Spleen (tissue), 11 donors: Measurements from ENCODE around the gene UGT1A3. TPM values are rescaled to one million over a fixed set of nuclear protein-coding genes. Genes with fewer than 3 reads are reported as not detected.
"Not testable (repeated sequence)": the region's sequence is repeated elsewhere in the genome, so short reads cannot be mapped to it uniquely, and the experiment has no call there.

Experiments used
- DNase-seq: peaks from one replicate; pipeline ENCODE4 v3.0.0-alpha.2; 2020
- H3K27ac ChIP-seq, 8 donors: fragments of 200-600 bp; sonication (generic) in 7 of 8; 1 replicate in 4 of 8; 2 replicates in 4 of 8; pipeline versions ENCODE4 v1.5.0 to v1.8.0; 2016 to 2021; ENCODE audit warnings: inconsistent platforms in 4 of 8, mild to moderate bottlenecking in 4 of 8, moderate library complexity in 1 of 8
- H3K27me3 ChIP-seq, 7 donors: fragments of 200-600 bp; sonication (generic) in 6 of 7; replicated peaks in 1 of 7; 1 replicate in 4 of 7; 2 replicates in 3 of 7; pipeline versions ENCODE4 v1.5.0 to v1.8.0; 2016 to 2021; ENCODE audit warnings: inconsistent platforms in 3 of 7, mild to moderate bottlenecking in 1 of 7
- H3K36me3 ChIP-seq, 6 donors: fragments of 200-600 bp; sonication (generic) in 5 of 6; 1 replicate in 4 of 6; 2 replicates in 2 of 6; pipeline versions ENCODE4 v1.5.0 to v1.8.0; 2016 to 2021; ENCODE audit warnings: inconsistent platforms in 2 of 6
- H3K4me1 ChIP-seq, 6 donors: fragments of 200-600 bp; sonication (generic) in 5 of 6; 1 replicate in 3 of 6; 2 replicates in 3 of 6; pipeline versions ENCODE4 v1.5.0 to v1.8.0; 2016 to 2021; ENCODE audit warnings: inconsistent platforms in 3 of 6
- H3K4me3 ChIP-seq, 8 donors: fragments of 200-600 bp; sonication (generic) in 7 of 8; 1 replicate in 4 of 8; 2 replicates in 4 of 8; pipeline versions ENCODE4 v1.5.0 to v1.8.0; 2016 to 2021; ENCODE audit warnings: inconsistent platforms in 4 of 8, mild to moderate bottlenecking in 4 of 8, moderate library complexity in 2 of 8
- H3K9me3 ChIP-seq, 8 donors: fragments of 200-600 bp; sonication (generic) in 7 of 8; 1 replicate in 4 of 8; 2 replicates in 4 of 8; pipeline versions ENCODE4 v1.5.0 to v1.8.0; 2016 to 2021; ENCODE audit warnings: inconsistent platforms in 4 of 8
- POLR2A ChIP-seq, 3 donors: fragments of 450-650 bp; IDR thresholded peaks; one replicate each; pipeline ENCODE4 v1.5.1; 2017; ENCODE audit warnings: antibody characterized with exemption in 3 of 3, mild to moderate bottlenecking in 1 of 3
- POLR2AphosphoS5 ChIP-seq, 3 donors: sonication (generic); formaldehyde crosslinking; IDR thresholded peaks; one replicate each; pipeline ENCODE4 v1.5.1; 2017; ENCODE audit warnings: antibody characterized with exemption in 3 of 3
- WGBS, 5 donors: extraction: QIAGEN DNeasy Blood & Tissue Kit in 3 of 5; methylation state at CpG; one replicate each; pipeline versions ENCODE4 v1.1.5 to v1.1.7; 2013 to 2018; 5-methylcytosine and 5-hydroxymethylcytosine counted together
- intact Hi-C: fragments of 100-400 bp; cut with DNase I; formaldehyde crosslinking; loops from one replicate; pipeline ENCODE4 v1.15.0; 2023; ENCODE audit warnings: low total_unique reads
- polyA plus RNA-seq, 3 donors: library from polyadenylated mRNA; stranded (reverse); fragments of 200-250 nt; gene quantifications; one replicate each; pipeline ENCODE4 v1.2.1, GENCODE V29; 2013
- total RNA-seq, 7 donors: library from RNA; depleted of rRNA in 3 of 7; stranded (reverse); fragments of >200 nt in 3 of 7; fragmentation: NEBNext Ultra II Directional in 4 of 7; extraction: Animal tissue kit (Norgen Biotek cat#: 25700) in 4 of 7; gene quantifications; one replicate each; pipeline versions ENCODE4 v1.1.0 to v1.2.1, GENCODE V29; 2016 to 2021
- TF ChIP-seq, protein P1 (sequence below), 11 experiments: fragments of 200-600 bp in 7 of 11; fragments of 450-650 bp in 4 of 11; sonication (generic) in 4 of 11; IDR thresholded peaks in 8 of 11; conservative IDR thresholded peaks in 3 of 11; 1 replicate in 7 of 11; 2 replicates in 4 of 11; pipeline versions ENCODE4 v1.4.0 to v1.8.0; 2016 to 2021; ENCODE audit warnings: antibody characterized with exemption in 11 of 11, inconsistent platforms in 4 of 11, mild to moderate bottlenecking in 1 of 11
- donor health status: healthy with polysubstance abuse.
- donor health status: DM: no; HTN: no; CAD: no; lungs with moderate emphysema.
- donor health status: DM: no; HTN: no; CAD: no.
- donor health status: Bipolar disorder and iron deficiency.
- donor health status: healthy.
- donor health status: DM: no; HTN: no; CAD: no.
- donor health status: DM: yes; HTN: yes; CAD: no.

Gene UGT1A3
- total and polyA plus RNA-seq, 10 donors, result not detected

DNA sequence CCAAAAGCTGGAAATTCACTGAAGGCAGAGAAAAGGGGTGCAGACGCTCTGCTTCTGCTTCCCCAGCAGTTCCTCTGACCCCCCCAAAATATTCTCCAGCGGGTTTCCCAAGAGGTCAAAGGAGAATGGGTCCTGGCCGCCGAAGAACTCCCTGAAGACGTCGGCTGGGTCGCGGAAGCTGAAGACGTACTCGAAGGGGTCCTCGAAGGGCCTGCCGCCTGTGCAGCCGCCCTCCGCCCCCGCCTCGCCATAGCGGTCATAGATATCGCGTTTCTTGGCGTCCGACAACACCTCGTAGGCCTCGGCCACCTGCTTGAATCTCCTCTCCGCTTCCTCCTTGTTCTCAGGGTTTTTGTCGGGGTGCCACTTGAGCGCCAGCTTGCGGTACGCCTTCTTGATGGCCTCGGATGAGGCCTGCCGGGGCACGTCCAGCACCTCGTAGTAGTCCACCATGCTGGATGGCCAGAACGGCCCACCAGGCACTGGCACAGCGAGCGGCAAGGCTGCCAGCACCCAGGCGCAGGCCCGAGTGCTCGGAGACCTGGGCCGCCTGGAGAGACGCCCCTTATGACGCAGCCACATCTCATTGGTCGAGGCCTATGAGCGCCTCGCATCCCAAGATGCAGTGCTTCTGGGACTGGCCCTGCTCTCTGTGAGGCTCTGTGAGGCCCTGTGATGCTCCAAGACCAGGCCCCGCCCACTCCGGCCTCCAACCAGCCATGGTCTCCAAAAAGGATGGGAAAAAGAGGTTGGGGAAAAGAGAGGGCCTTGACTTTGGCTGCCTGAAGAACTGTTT is 14.8 kb downstream of the UGT1A3 start:
- WGBS, 5 donors, result 93 to 95% (median 94%) methylated on average over 42 to 46 of the region's 46 CpGs
- DNase-seq, result no peak

DNA sequence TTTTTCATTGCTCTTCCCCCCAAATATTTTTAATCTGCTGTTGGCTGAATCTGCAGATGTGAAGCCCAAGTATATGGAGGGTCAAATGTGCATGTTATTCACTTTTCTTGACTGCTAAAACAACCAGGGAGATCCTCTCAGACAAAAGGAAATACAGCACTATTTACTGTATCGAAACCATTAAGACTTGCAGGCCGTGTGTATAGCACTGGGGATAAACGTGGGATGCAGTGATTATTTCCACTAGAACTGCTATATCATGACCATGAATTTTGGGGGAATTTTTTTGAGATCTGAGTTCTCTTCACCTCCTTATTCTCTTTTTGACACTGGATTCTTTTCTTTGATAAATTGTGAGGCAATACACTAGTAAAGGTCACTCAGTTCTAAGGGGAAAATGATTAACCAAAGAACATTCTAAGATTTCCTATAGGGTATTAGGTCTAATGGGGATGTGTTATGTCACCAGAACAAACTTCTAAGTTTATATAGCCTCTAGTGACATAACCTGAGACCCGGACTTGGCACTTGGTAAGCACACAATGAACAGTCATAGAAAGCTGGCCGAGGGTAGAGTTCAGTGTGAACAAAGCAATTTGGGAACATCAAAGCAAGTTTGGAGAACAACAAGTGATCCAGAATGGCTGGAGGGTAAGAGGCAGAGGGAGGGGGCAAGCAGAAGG is 16.4 kb downstream of the UGT1A3 start:
- intact Hi-C loops, result no loop called here
- Histone ChIP-seq H3K36me3 (no peaks in the 10 kb centered on the region), H3K27ac (no peak overlapping the region), H3K4me1 (no peaks in the 10 kb centered on the region), H3K4me3 (no peak overlapping the region), H3K9me3 (peaks cover 0 to 5% (median 2%) of the 10 kb centered on the region in 8 donors), H3K27me3 (peaks cover 0 to 4% (median 0%) of the 10 kb centered on the region in 7 donors)
- TF ChIP-seq, protein P1, sequence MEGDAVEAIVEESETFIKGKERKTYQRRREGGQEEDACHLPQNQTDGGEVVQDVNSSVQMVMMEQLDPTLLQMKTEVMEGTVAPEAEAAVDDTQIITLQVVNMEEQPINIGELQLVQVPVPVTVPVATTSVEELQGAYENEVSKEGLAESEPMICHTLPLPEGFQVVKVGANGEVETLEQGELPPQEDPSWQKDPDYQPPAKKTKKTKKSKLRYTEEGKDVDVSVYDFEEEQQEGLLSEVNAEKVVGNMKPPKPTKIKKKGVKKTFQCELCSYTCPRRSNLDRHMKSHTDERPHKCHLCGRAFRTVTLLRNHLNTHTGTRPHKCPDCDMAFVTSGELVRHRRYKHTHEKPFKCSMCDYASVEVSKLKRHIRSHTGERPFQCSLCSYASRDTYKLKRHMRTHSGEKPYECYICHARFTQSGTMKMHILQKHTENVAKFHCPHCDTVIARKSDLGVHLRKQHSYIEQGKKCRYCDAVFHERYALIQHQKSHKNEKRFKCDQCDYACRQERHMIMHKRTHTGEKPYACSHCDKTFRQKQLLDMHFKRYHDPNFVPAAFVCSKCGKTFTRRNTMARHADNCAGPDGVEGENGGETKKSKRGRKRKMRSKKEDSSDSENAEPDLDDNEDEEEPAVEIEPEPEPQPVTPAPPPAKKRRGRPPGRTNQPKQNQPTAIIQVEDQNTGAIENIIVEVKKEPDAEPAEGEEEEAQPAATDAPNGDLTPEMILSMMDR (IDR thresholded peaks at IDR 0.05 in 8 of 11, conservative IDR thresholded peaks at IDR 0.05 in 3 of 11), result no peak
- TF ChIP-seq POLR2AphosphoS5 (IDR thresholded peaks at IDR 0.05) (no peak), POLR2A (IDR thresholded peaks at IDR 0.05) (no peak)
- no peak for DNase-seq
- WGBS, 5 donors, result 74 to 87% (median 79%) methylated on average over 5 of the region's 5 CpGs

More for the DNA sequence above, 14.8 kb downstream of the UGT1A3 start:
- Histone ChIP-seq H3K4me3 (no peak overlapping the region), H3K9me3 (no peaks in the 10 kb centered on the region), H3K27ac (no peak overlapping the region), H3K27me3 (peaks cover 0 to 6% (median 0%) of the 10 kb centered on the region in 7 donors), H3K36me3 (no peaks in the 10 kb centered on the region), H3K4me1 (no peaks in the 10 kb centered on the region)
- intact Hi-C loops, result no loop called here
- TF ChIP-seq POLR2AphosphoS5 (IDR thresholded peaks at IDR 0.05) (no peak), POLR2A (IDR thresholded peaks at IDR 0.05) (no peak)
- TF ChIP-seq, protein P1 (IDR thresholded peaks at IDR 0.05 in 8 of 11, conservative IDR thresholded peaks at IDR 0.05 in 3 of 11), result no peak

DNA sequence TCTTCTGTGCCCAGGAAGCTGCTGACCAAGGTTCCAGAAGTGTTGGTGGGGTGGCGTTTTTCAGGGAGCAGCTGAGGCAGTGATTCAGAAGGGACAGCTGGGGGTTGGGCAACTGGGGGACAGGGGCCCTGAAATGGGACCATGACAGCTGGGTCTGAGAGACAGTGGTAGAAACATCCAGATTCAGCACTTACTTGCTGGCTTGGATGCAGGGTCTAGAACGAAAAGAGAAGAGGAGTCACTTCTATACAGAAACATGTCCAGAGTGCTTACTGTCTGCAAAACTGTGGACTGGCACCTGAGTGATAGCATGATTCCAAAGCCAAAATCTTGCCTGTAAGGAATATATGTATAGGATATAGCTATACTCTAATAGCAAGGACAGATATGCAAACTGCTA is 17.0 kb downstream of the UGT1A3 start:
- H3K4me3 ChIP-seq, H3K36me3 ChIP-seq, H3K27me3 ChIP-seq, DNase-seq, H3K27ac ChIP-seq, intact Hi-C loops, H3K4me1 ChIP-seq: not testable (repeated sequence)
- 56 to 80% (median 75%) methylated on average over 2 of the region's 2 CpGs for WGBS, 5 donors
- peaks cover 0 to 11% (median 8%) of the 10 kb centered on the region in 8 donors for H3K9me3 ChIP-seq

DNA sequence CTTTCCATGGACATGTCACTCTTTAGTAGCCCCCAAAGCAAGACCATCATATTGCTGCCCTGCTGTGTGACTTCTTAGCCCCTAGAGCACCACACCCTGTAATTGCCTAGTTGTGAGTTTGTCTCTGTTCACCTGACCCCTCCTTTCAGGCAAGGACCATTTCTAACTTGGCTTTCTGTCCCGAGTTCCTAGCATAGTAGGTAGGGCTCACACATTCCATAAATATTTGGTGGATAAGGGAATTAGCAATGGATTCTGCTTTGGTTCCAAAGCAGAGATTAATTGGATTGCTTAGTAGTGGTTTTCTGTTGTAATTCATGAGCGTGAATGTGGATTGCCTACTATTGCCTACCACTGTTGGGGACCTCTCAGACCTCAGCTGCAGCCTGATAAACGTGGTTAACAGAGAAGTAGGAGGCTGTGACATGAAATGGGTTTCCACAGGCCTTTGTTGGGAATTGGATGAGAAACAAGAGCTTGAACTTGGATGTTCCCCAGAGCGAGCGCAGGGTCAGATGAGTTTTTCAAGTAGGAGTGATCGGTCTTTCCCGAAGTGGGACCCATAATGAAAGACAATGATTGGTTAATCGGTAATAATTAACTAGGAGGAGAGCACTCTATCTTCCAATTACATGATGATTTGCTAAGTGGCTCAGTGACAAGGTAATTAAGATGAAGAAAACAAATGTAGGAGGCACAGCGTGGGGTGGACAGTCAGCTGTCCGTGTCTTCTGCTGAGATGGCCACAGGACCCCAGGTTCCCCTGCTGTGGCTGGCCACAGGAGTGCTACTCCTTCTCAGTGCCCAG is 17.8 kb downstream of the UGT1A3 start:
- no peak overlapping the region for H3K4me3 ChIP-seq
- H3K36me3 ChIP-seq, result no peaks in the 10 kb centered on the region
- H3K9me3 ChIP-seq, result peaks cover 0 to 19% (median 16%) of the 10 kb centered on the region in 8 donors
- TF ChIP-seq, protein P1 (IDR thresholded peaks at IDR 0.05 in 8 of 11, conservative IDR thresholded peaks at IDR 0.05 in 3 of 11), result no peak
- TF ChIP-seq POLR2A (IDR thresholded peaks at IDR 0.05), result no peak
- no peak for TF ChIP-seq POLR2AphosphoS5 (IDR thresholded peaks at IDR 0.05)
- WGBS, 5 donors, result 78 to 83% (median 82%) methylated on average over 9 to 10 of the region's 10 CpGs
- no peaks in the 10 kb centered on the region for H3K4me1 ChIP-seq
- H3K27me3 ChIP-seq, result peaks cover 0 to 4% (median 0%) of the 10 kb centered on the region in 7 donors
- no peak for DNase-seq
- no peak overlapping the region for H3K27ac ChIP-seq
- intact Hi-C loops, result no loop called here
